Activated CD8-positive, alpha-beta memory T cell treated with anti-CD3 and anti-CD28 coated beads for 24 hours (primary cell): ENCODE results near the gene GNL3.
"Not testable (repeated sequence)": the region's sequence is repeated elsewhere in the genome, so short reads cannot be mapped to it uniquely, and the experiment has no call there.

ENCODE experiments used
- DNase-seq: peaks from one replicate; pipeline ENCODE4 v3.0.0-alpha.2; 2020

The GNL3 gene

GRCh38 chr3:52685709-52686691, at the start of gene GNL3, which contains the start of gene PBRM1:
Gene GNL3, plus strand, starts transcription at chr3:52686032. Its CDS starts 61 bp downstream, at chr3:52686093.
Gene PBRM1, minus strand, starts transcription at chr3:52685913.
- DNase-seq = peak; percentile 95

- no peak for DNase-seq
These were observed 49.2 kb upstream of the GNL3 start for GRCh38 chr3:52636673-52637072.

GRCh38 chr3:52645549-52645948, 40.3 kb upstream of the GNL3 start:
- no peak for DNase-seq

- no peak for DNase-seq
These were observed 36.2 kb upstream of the GNL3 start for GRCh38 chr3:52649461-52650210.

- DNase-seq = no peak
These were observed 35.4 kb upstream of the GNL3 start for GRCh38 chr3:52650439-52650838.

GRCh38 chr3:52651592-52651991, 34.2 kb upstream of the GNL3 start:
- no peak for DNase-seq

- DNase-seq = no peak
These were observed 29.9 kb upstream of the GNL3 start for GRCh38 chr3:52655895-52656294.

- no peak for DNase-seq
These were observed 25.8 kb upstream of the GNL3 start for GRCh38 chr3:52660046-52660445.

GRCh38 chr3:52663098-52663497, 22.7 kb upstream of the GNL3 start:
- DNase-seq = no peak

- DNase-seq = peak; percentile 57
These were observed 15.0 kb upstream of the GNL3 start for GRCh38 chr3:52670621-52671521.

- DNase-seq = no peak
These were observed 14.2 kb upstream of the GNL3 start for GRCh38 chr3:52671676-52672075.

- DNase-seq = not testable (repeated sequence)
These were observed 9.6 kb upstream of the GNL3 start for GRCh38 chr3:52676201-52676600.

GRCh38 chr3:52678265-52679198, 7.3 kb upstream of the GNL3 start:
- DNase-seq = peak; percentile 7

- no peak for DNase-seq
These were observed 6.7 kb upstream of the GNL3 start for GRCh38 chr3:52679199-52679538.

GRCh38 chr3:52679811-52680210, 6.0 kb upstream of the GNL3 start:
- DNase-seq = peak; percentile 11

- peak; percentile 5 for DNase-seq
These were observed 4.2 kb upstream of the GNL3 start for GRCh38 chr3:52681596-52681995.

- DNase-seq = peak; percentile 57
These were observed 3.8 kb upstream of the GNL3 start for GRCh38 chr3:52682016-52682415.

- DNase-seq = peak; percentile 37
These were observed 2.2 kb upstream of the GNL3 start for GRCh38 chr3:52683611-52684010.

GRCh38 chr3:52684184-52684583, 1.6 kb upstream of the GNL3 start:
- no peak for DNase-seq

GRCh38 chr3:52685285-52685708, 535 bp upstream of the GNL3 start:
- no peak for DNase-seq

- DNase-seq = no peak
These were observed 2.4 kb downstream of the GNL3 start for GRCh38 chr3:52688266-52688665.

GRCh38 chr3:52689151-52689550, 3.3 kb downstream of the GNL3 start:
- DNase-seq = peak; percentile 32
